ENCODE measurements around the gene S1PR1. TPM values are rescaled to one million over a fixed set of nuclear protein-coding genes. Genes with fewer than 3 reads are reported as not detected.

Gene S1PR1
- total RNA-seq, 1 donor from 2014 or later: not detected

DNA sequence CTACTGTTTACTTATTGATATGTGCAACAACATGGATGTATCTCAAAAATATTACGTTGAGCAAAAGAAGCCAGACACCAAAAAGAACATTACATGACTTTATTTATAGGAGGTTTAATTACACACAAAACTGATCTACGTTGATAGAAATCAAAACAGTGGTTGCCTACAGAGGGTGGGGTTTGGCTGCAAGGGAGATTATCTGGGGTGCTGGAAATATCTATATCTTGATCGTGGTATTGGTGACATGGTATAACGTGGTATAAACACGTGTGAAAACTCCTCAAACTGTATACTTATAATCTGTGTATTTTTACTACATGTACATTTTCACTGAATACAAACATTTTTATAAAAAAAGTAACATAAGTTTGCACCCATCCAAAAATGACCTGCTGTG, 38.9 kb downstream of the S1PR1 start:
- H3K27me3 Mint-ChIP-seq (ENCODE audit: unreplicated experiment): peaks cover 28% of the 10 kb centered on the region
- DNase-seq (ENCODE audit: extremely low spot score, unreplicated experiment): no peak
- H3K27ac Mint-ChIP-seq (ENCODE audit: unreplicated experiment): no peak overlapping the region
- no peaks in the 10 kb centered on the region for H3K9me3 Mint-ChIP-seq (ENCODE audit: unreplicated experiment)
- H3K4me3 Mint-ChIP-seq (ENCODE audit: unreplicated experiment): no peak overlapping the region
- H3K4me1 Mint-ChIP-seq (ENCODE audit: unreplicated experiment): no peaks in the 10 kb centered on the region
- H3K36me3 Mint-ChIP-seq (ENCODE audit: unreplicated experiment): no peaks in the 10 kb centered on the region
- TF ChIP-seq, protein P1, sequence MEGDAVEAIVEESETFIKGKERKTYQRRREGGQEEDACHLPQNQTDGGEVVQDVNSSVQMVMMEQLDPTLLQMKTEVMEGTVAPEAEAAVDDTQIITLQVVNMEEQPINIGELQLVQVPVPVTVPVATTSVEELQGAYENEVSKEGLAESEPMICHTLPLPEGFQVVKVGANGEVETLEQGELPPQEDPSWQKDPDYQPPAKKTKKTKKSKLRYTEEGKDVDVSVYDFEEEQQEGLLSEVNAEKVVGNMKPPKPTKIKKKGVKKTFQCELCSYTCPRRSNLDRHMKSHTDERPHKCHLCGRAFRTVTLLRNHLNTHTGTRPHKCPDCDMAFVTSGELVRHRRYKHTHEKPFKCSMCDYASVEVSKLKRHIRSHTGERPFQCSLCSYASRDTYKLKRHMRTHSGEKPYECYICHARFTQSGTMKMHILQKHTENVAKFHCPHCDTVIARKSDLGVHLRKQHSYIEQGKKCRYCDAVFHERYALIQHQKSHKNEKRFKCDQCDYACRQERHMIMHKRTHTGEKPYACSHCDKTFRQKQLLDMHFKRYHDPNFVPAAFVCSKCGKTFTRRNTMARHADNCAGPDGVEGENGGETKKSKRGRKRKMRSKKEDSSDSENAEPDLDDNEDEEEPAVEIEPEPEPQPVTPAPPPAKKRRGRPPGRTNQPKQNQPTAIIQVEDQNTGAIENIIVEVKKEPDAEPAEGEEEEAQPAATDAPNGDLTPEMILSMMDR (IDR thresholded peaks at IDR 0.05): no peak

DNA sequence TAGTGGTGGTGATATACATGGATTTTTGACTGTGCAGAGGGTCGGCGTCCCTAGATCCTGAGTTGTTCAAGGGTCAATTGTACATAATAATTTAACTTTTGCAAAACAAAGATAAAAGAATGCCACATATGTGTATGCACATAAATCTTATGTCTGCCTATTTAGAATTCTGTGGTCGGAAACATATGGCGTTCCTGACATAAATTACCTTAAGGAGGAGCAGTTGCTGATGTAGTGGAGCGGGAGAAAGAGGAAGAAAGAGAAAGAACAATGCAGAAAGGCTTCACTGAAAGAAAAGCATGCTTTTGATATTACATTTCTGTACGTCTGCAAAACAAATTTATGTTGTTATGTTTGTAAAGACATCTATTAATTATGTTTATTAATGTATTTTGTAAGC, 40.0 kb downstream of the S1PR1 start:
- Mint-ChIP-seq H3K9me3 (ENCODE audit: unreplicated experiment) (no peaks in the 10 kb centered on the region), H3K36me3 (ENCODE audit: unreplicated experiment) (no peaks in the 10 kb centered on the region), H3K27me3 (ENCODE audit: unreplicated experiment) (peaks cover 28% of the 10 kb centered on the region), H3K4me1 (ENCODE audit: unreplicated experiment) (no peaks in the 10 kb centered on the region), H3K4me3 (ENCODE audit: unreplicated experiment) (no peak overlapping the region), H3K27ac (ENCODE audit: unreplicated experiment) (no peak overlapping the region)
- no peak for DNase-seq (ENCODE audit: extremely low spot score, unreplicated experiment)
- TF ChIP-seq, protein P1 (IDR thresholded peaks at IDR 0.05): no peak

DNA sequence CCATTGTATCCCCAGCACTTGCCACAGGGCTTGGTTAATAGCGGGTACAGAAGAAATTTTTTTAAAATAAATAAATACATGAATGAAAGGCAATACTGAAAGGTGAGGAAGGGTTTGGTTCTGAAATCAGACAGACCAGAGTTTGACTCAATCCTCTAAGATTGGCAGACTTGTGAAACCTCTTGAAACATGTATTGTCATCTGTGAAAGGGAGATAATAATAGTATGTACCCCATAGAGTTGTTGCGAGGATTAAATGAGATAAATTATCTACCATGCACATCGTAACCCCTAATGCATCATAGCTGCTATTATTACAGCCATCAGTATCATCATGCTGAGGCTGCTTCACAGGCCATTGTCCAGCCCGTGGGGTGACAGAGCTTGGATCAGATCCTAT, 41.4 kb downstream of the S1PR1 start:
- Mint-ChIP-seq H3K27ac (ENCODE audit: unreplicated experiment) (no peak overlapping the region), H3K4me3 (ENCODE audit: unreplicated experiment) (no peak overlapping the region), H3K9me3 (ENCODE audit: unreplicated experiment) (no peaks in the 10 kb centered on the region), H3K4me1 (ENCODE audit: unreplicated experiment) (peaks cover 8% of the 10 kb centered on the region), H3K27me3 (ENCODE audit: unreplicated experiment) (peaks cover 28% of the 10 kb centered on the region), H3K36me3 (ENCODE audit: unreplicated experiment) (no peaks in the 10 kb centered on the region)
- DNase-seq (ENCODE audit: extremely low spot score, unreplicated experiment): no peak
- TF ChIP-seq, protein P1 (IDR thresholded peaks at IDR 0.05): no peak

DNA sequence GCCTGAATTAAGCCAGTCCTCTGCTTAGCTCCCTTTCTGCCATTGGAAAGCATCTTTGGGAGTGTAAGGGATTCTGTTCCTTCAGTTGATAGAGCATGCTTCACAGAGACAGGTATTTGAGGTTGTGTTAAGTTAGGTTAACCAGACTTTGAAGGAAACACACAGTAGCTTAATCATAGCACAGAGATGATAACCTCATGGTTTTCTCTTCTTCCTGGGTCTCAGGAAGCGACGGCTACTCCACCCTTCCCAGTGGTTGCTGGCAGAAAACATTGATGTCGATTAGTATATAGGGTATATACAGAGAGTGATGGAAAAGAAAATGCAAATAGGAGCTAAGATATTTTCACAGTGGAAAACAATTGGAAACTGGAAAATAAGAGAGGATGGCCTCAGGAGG, 42.0 kb downstream of the S1PR1 start:
- peaks cover 25% of the 10 kb centered on the region for H3K27me3 Mint-ChIP-seq (ENCODE audit: unreplicated experiment)
- no peaks in the 10 kb centered on the region for H3K9me3 Mint-ChIP-seq (ENCODE audit: unreplicated experiment)
- DNase-seq (ENCODE audit: extremely low spot score, unreplicated experiment): no peak
- TF ChIP-seq, protein P1 (IDR thresholded peaks at IDR 0.05): no peak
- peaks cover 8% of the 10 kb centered on the region for H3K4me1 Mint-ChIP-seq (ENCODE audit: unreplicated experiment)
- H3K4me3 Mint-ChIP-seq (ENCODE audit: unreplicated experiment): no peak overlapping the region
- no peaks in the 10 kb centered on the region for H3K36me3 Mint-ChIP-seq (ENCODE audit: unreplicated experiment)
- H3K27ac Mint-ChIP-seq (ENCODE audit: unreplicated experiment): no peak overlapping the region

DNA sequence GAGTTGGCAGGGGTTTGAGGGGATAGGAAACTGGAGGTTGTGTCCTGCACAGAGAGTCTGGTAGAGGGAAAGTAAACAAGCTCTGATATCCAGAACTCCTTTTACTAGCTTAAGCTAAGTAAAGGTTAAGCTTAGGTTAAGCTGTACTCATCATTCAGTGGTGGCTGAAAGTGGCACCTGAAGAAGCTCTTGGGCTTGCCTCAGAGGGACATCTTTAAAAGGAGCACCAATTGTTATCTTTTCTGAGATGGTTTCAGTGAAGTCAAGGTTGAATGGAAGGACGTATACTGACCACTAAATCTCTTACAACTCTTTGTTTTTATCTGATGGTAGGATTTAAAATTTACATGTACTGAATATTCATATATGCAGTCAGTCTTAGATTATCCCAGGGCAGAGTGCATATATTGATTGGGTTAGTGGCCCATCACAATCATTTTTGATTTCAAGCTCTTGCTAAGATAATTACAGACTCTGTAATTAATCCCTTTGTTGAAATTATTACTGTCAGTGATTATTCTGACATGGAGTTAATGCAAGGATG, 43.3 kb downstream of the S1PR1 start:
- Mint-ChIP-seq H3K27me3 (ENCODE audit: unreplicated experiment) (peaks cover 19% of the 10 kb centered on the region), H3K27ac (ENCODE audit: unreplicated experiment) (no peak overlapping the region), H3K36me3 (ENCODE audit: unreplicated experiment) (no peaks in the 10 kb centered on the region), H3K9me3 (ENCODE audit: unreplicated experiment) (no peaks in the 10 kb centered on the region), H3K4me1 (ENCODE audit: unreplicated experiment) (peaks cover 8% of the 10 kb centered on the region), H3K4me3 (ENCODE audit: unreplicated experiment) (no peak overlapping the region)
- no peak for DNase-seq (ENCODE audit: extremely low spot score, unreplicated experiment)
- TF ChIP-seq, protein P1 (IDR thresholded peaks at IDR 0.05): no peak
